ENCODE measurements around the gene CD40.

- TF ChIP-seq, protein P1, sequence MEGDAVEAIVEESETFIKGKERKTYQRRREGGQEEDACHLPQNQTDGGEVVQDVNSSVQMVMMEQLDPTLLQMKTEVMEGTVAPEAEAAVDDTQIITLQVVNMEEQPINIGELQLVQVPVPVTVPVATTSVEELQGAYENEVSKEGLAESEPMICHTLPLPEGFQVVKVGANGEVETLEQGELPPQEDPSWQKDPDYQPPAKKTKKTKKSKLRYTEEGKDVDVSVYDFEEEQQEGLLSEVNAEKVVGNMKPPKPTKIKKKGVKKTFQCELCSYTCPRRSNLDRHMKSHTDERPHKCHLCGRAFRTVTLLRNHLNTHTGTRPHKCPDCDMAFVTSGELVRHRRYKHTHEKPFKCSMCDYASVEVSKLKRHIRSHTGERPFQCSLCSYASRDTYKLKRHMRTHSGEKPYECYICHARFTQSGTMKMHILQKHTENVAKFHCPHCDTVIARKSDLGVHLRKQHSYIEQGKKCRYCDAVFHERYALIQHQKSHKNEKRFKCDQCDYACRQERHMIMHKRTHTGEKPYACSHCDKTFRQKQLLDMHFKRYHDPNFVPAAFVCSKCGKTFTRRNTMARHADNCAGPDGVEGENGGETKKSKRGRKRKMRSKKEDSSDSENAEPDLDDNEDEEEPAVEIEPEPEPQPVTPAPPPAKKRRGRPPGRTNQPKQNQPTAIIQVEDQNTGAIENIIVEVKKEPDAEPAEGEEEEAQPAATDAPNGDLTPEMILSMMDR (IDR thresholded peaks at IDR 0.05) = no peak
- TF ChIP-seq ZFX (IDR thresholded peaks at IDR 0.05; ENCODE audit: borderline replicate concordance) = no peak
Measured at GRCh38 chr20:46112430-46113112, 5.5 kb upstream of the CD40 start.
